NCI-H187 (cell line): ENCODE results near the gene MVP.
"Not testable (repeated sequence)": the region's sequence is repeated elsewhere in the genome, so short reads cannot be mapped to it uniquely, and the experiment has no call there.

Experiments
- DNase-seq, 2 experiments: peaks; one replicate each; lab custom pipeline; 2025; lab: John Stamatoyannopoulos, UW

The MVP gene

DNA sequence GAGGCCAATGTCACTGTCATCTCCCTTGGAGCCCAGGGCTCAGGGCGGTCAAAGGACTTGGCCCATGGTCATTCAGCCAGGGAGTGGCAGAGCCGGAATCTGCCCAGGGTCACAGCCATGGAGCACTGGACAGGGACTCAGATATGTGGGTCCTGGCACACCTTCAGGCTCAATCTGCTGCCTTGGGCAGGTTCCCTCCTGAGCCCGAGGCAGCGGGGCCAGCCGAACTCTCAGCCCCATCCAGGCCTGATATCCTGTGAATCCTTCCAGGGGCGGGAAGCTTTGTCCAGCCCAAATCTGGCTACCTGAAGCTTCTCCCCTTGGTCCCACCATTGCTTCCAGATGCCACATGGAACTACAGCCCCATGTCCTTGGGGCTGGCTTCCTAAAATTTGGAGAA lies 54.9 kb downstream of the MVP start:
- no peak for DNase-seq

DNA sequence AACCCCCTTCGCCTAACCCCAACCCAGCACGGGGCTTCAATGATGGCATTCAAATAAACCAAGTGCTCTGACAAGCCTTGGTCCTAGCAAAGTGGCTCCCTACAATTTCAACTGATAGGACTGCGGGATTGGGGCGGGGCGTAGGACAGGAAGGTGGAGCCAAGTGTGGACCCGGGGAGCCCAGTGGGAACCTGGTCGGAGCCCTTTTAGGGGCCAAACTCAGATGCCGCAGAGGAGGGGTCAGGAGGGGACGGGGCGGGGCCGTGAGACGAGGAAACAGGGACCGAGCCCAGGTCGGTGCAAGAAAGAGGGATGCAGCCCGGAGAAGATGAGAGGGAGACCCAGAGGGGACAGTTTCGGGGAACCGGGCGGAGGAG lies 55.9 kb downstream of the MVP start:
- DNase-seq: no peak

DNA sequence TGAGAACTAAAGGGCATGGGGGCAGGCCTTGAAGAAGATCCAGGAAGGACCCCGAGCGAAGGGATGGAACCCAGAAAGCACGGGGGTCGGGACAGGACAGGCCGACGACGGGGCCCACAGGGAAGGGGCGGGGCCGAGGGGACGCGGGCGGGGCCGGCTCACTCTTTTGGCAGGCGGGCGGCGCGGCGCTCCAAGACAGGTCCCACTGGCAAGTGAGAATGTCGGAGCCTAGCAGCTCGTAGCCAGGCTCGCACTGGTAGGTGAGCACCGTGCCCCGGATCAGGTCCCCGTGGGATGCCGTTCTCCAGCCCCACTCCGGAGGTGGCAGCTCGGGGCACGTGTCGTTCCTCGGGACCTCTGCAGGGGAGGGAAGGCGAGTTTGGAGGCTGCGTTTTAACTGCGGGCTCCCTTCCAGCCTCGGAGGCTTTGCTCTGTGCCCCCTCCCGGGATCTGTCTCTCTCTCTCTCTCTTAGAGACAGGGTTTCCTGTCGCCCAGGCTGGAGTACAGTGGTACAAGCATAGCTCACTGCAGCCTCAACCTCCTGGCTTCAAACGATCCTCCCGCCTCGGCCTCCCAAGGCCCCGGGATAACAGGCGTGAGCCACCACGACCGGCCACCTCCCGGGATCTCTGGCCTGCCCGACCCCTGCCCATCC lies 56.5 kb downstream of the MVP start:
- DNase-seq: no peak

DNA sequence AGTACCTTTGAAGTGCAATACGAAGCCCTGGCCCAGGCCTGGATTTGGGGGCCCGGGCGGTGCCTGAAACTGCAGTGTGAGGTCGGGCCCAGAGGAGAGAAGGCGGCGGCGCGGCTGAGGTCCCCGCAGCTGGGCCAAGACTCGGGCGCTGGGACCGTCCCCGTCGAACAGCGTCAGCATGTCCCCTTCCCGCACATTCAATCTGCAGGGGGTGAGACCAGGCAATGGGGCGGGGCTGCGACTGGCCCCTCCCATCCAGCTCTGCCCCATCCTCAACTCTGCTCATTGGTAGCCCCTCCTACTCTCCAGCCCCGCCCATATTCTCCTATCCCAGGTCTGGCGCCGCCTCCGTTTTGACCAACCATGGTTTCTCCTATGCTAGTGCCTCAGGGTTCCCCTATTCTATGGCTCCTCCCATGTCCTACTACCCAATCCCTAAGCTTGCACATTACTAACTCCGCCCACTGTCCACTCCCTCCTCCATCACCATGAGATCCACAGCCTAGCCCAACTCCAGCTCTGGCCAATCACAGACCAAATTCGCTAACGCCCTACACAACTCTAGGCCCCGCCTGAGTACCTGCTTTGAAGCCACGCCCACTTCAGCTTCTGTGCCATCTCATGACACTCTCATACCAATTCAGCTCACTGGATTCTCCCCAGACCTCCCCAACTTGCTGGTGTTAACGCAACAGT lies 57.2 kb downstream of the MVP start:
- DNase-seq: peak; percentile 84 to 85

DNA sequence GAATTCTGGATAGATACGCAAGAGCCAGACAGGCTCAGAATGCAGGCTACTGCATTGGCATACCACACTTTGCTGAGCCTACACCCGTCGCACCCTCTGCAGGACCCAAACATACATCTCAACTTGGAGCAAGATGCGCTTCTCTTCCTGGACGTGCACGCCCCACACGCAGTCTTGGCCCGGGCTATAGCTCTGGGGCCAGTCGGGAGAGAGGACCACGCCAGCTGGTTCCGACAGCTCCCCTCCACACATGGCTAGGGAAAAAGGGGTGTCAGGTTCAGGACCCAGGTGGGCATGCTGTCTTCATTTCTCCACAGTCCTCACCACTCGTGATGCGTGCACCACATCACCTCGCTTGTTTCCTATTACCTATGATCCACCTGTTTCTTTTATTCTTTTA lies 57.9 kb downstream of the MVP start:
- no peak for DNase-seq

DNA sequence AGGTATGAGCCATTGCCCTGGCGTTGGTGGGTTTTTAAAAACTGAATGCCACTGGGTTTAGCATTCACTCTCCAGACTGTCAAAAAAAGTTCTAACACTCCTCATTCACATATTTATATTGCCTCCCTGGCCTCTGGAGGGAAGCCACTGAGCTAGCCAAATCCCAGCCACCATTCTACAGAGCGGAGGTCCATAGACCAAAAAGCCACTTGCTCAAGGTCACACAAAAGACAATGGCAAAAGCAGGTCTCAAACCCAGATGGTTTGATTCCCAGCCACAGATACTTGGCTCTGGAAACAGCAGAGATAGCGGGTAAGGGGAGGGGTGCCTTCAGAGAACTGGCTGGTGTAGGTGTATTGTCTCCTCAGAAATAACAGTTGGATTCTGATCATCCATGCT lies 60.8 kb downstream of the MVP start:
- no peak for DNase-seq

DNA sequence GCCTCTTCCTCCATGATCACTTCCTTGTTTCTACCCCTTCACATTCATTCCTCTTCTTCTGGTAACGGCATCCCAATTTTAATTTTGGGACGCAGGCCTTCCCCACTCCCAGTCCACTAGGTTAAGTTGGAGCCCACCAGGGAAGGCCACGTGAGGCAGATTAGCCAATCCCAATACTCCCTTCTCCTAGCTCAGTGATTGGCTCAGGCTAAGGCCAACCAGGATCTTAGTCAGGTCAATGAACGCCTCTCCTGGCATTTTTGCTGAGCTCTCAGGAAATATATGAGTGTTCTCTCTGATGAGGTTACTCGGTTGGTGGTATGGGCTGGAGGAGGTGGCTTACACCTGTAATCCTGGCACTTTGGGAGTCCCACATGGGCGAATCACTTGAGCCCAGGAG lies 63.7 kb downstream of the MVP start:
- DNase-seq: no peak

DNA sequence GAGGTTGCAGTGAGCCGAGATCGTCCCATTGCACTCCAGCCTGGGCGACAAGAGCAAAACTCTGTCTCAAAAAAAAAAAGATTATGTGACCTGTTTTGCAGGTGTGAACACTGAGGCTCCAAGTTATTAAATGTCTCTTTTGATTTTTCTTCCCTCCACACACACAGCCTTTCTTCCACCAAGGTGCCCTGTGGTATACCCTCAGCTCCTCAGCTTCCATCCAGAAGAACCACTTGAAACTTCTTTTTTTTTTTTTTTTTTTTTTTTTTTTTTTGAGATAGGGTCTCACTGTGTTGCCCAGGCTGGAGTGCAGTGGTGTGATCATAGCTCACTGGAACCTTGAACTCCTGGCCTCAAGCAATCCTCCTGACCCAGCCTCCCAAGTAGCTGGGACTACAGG lies 69.1 kb downstream of the MVP start:
- not testable (repeated sequence) for DNase-seq

DNA sequence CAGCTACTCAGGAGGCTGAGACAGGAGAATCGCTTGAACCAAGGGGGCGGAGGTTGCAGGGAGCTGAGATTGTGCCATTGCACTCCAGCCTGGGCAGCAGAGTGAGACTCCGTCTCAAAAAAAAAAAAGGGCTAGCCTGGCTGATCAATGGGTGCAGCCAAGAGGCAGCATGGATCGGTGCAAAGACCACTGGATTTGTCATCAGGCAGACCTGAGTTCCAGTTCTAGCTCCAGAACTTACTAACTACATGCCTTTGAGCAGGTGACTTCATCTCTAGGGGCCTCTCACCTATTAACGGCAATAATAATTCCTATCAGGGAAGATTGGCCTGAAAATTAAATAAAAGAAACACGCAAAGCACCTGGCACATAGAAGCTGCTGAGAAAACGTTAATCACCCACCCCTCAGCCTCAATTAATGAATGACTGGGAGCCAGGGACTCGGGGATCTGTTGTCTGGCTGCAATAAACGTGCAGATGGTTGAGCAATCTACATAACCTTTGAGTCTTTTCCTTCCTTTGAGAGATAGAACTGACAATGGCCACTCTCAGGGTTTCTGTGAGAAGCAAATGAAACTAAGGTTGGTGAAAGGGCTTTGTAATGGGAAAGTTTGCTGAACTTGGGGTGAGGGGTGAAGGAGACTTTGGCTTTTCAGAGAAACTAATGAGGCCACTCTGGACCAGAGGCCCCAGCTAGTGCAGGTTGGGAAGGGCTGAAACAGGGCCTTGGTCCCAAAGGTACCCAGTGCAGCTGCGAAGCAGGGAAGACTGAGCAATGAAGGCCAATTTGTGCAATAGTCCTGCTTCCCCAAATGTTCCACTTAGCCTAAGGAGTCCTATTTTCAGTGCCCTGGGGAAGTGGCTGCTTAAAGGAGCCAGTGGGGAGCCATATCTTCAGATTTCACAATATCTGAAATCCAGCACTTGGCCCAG lies 71.5 kb downstream of the MVP start:
- DNase-seq: no peak

DNA sequence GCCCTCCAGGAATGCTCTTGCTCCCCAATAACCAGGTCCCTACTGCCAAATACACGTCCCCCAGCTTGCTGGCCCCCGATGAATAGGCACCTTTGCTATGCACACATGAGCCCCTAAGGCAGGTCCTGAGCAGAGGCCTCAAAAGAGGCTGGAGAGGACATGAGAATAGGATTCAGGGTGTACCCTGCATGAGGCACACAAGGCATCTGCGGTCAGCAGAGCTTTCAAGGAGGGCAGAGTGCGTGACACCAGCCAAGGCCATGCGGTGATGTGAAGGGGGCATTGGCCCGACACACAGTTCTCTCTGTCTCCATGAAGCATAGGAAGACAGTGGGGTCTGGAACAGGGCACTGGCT lies 72.2 kb downstream of the MVP start:
- DNase-seq: no peak

DNA sequence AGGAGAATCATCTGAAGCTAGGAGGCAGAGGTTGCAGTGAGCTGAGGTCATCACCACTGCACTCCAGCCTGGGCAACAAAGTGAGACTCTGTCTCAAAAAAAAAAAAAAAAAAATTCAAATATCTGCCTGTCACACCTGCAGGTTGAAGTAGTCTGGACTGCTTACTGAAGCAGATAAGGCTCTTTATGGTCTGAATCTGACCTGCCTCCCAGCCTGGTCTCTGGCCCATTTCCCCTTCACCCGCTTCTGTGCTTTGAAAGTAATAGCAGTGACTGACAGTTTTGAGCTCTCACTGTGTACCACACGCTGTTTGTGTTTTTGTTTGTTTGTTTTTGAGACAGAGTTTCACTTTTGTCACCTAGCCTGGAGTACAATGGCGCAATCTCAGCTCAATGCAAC lies 73.3 kb downstream of the MVP start:
- DNase-seq: no peak

DNA sequence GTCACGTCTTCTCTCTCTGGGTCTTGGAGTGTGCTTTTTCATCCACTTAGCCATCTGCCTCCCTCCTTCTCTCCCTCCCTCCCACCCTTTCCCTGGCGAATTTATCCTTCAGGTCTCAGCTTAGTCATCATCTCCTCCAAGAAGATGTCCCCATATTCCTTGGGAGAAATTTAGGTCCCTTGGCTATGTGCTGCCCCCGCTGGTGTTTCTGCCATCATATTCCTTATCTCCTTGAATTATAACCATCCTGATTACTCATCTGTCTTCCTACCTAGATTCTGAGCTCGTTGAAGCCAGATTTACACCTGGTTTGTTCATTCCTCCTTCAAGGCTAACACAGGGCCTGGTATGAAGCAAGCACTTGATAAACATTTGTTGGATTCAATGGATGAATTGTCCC lies 74.1 kb downstream of the MVP start:
- DNase-seq: no peak

DNA sequence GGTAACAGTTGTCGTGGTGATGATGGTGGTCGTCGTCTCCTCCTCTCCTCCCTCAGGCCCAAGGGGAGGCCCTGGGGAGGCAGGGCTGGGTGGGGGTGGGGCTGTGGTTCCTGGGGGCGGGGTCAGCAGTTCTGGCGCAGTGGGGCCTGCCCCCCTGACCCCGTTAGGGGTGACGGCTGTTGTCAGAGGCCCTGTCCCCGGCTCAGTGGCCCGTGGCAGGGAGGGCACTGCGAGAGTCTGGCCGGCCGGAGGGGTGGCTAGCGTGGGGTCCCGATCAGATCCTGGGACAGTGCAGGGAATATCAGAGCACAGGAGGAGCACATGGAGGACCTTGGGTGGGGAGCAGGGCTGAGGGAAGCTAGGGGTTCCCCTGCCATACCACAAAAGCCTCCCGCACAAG lies 76.6 kb downstream of the MVP start:
- DNase-seq: no peak

DNA sequence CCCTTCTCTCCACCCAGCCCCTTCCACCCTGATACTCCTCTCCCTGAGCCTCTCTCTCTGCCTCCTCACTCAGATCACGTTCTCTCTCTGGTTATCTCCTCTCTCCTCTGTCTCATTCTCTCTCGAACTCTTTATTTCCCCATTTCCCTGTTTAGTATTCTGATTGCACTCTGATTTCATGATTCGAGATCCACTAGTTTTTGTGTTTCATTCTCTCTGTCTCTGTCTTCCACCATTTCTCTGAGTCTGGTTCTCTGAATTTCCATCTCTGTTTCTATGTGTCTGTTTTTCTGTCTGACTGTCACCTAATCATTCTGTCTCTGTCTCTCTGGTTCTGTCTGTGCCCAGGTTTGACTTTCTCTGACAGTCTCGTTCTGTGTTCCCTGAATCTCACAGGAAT lies 77.1 kb downstream of the MVP start:
- DNase-seq: no peak
